ENCODE results near the gene FAM184B. TPM values are rescaled to one million over a fixed set of nuclear protein-coding genes. Genes with fewer than 3 reads are reported as not detected.

The FAM184B gene
- total RNA-seq, 1 experiment from 2014 or later, result not detected

Other genes with a start within 250 kb of the FAM184B start
- 62.6 and 75.3 TPM in 2 replicates for gene LAP3, start 204.4 kb downstream of the FAM184B start, total RNA-seq (2014; rRNA removed; shearing (Covaris generic))
- 6.0 and 9.3 TPM in 2 replicates for gene MED28, start 167.0 kb downstream of the FAM184B start, total RNA-seq (2014; rRNA removed; shearing (Covaris generic))
- 26.8 and 32.1 TPM in 2 replicates for gene DCAF16, start 29.1 kb upstream of the FAM184B start, total RNA-seq (2014; rRNA removed; shearing (Covaris generic))
- gene NCAPG, start 29.4 kb upstream of the FAM184B start, total RNA-seq (2014; rRNA removed; shearing (Covaris generic)), result 77.7 and 98.5 TPM in 2 replicates
- 7.4 and 14.4 TPM in 2 replicates for gene LCORL, start 240.1 kb upstream of the FAM184B start, total RNA-seq (2014; rRNA removed; shearing (Covaris generic))

Data from A172 (cell line).